Gastroesophageal sphincter (tissue), 4 donors: ENCODE measurements around the gene CDKN2AIP. TPM values are rescaled to one million over a fixed set of nuclear protein-coding genes. Genes with fewer than 3 reads are reported as not detected.

Experiments used
- ATAC-seq: fragments of 150-250 bp; one replicate; pipeline ENCODE4 v1.9.1; 2016; ENCODE audit warnings: mild to moderate bottlenecking, moderate library complexity
- H3K27ac ChIP-seq, 4 donors: fragments of 200-600 bp; sonication (generic) in 3 of 4; 1 replicate in 3 of 4; 2 replicates in 1 of 4; pipeline ENCODE4 v1.5.1; 2016 to 2019
- H3K27me3 ChIP-seq: fragments of 200-600 bp; sonication (generic); one replicate; pipeline ENCODE4 v1.5.1; 2019
- H3K36me3 ChIP-seq, 2 donors: fragments of 200-600 bp; sonication (generic); one replicate each; pipeline ENCODE4 v1.5.1; 2019; ENCODE audit warnings: control low read depth in 1 of 2
- H3K4me1 ChIP-seq, 3 donors: fragments of 200-600 bp; sonication (generic); 1 replicate in 2 of 3; 2 replicates in 1 of 3; pipeline ENCODE4 v1.5.1; 2016 to 2019; ENCODE audit warnings: control low read depth in 2 of 3
- H3K4me3 ChIP-seq, 2 donors: fragments of 200-600 bp; sonication (generic); one replicate each; pipeline ENCODE4 v1.5.1; 2019; ENCODE audit warnings: mild to moderate bottlenecking in 1 of 2, moderate library complexity in 1 of 2
- H3K9me3 ChIP-seq, 3 donors: fragments of 200-600 bp; sonication (generic); one replicate each; pipeline ENCODE4 v1.5.1; 2017 to 2019; ENCODE audit warnings: control low read depth in 2 of 3
- CTCF ChIP-seq, 4 experiments: fragments of 200-600 bp in 2 of 4; fragments of 450-650 bp in 2 of 4; sonication (generic) in 1 of 4; IDR thresholded peaks; one replicate each; pipeline ENCODE4 v1.5.1; 2017 to 2019; ENCODE audit warnings: antibody characterized with exemption in 4 of 4, mild to moderate bottlenecking in 2 of 4, moderate library complexity in 2 of 4
- EP300 ChIP-seq: sonication (generic); formaldehyde crosslinking; IDR thresholded peaks from one replicate; pipeline ENCODE4 v1.6.1; 2017; ENCODE audit warnings: antibody characterized with exemption, mild to moderate bottlenecking
- POLR2A ChIP-seq, 2 donors: fragments of 450-650 bp; IDR thresholded peaks; one replicate each; pipeline ENCODE4 v1.6.1; 2017; ENCODE audit warnings: antibody characterized with exemption in 2 of 2, mild to moderate bottlenecking in 2 of 2, moderate library complexity in 1 of 2
- POLR2AphosphoS5 ChIP-seq: sonication (generic); formaldehyde crosslinking; IDR thresholded peaks from one replicate; pipeline ENCODE4 v1.6.1; 2017; ENCODE audit warnings: antibody characterized with exemption
- WGBS, 2 donors: methylation state at CpG; one replicate each; pipeline ENCODE4 v1.1.5; 2018; ENCODE audit warnings: low coverage in 1 of 2; 5-methylcytosine and 5-hydroxymethylcytosine counted together
- total RNA-seq, 4 donors: library from RNA; depleted of rRNA; stranded (reverse); fragments of >200 nt; gene quantifications; one replicate each; pipeline ENCODE4 v1.1.0, GENCODE V29; 2016

CDKN2AIP gene
- total RNA-seq, 4 donors from 2014 or later = 25.5 to 31.6 (median 28.9) TPM

GRCh38 chr4:183437452-183437851 lies 7.0 kb upstream of the CDKN2AIP start:
- Histone ChIP-seq H3K9me3 (no peaks in the 10 kb centered on the region), H3K4me3 (no peak overlapping the region), H3K27ac (no peak overlapping the region), H3K4me1 (peaks cover 0 to 6% (median 0%) of the 10 kb centered on the region in 3 donors), H3K36me3 (no peaks in the 10 kb centered on the region), H3K27me3 (no peaks in the 10 kb centered on the region)
- ATAC-seq = no peak
- 100% methylated on average over 1 of the region's 1 CpG for WGBS, 2 donors
- TF ChIP-seq POLR2AphosphoS5 (no peak), EP300 (no peak), CTCF (IDR thresholded peaks at IDR 0.05) (no peak), POLR2A (IDR thresholded peaks at IDR 0.05) (no peak)

- Histone ChIP-seq H3K9me3 (no peaks in the 10 kb centered on the region), H3K27me3 (no peaks in the 10 kb centered on the region), H3K4me1 (peaks cover 0 to 17% (median 0%) of the 10 kb centered on the region in 3 donors), H3K36me3 (no peaks in the 10 kb centered on the region), H3K27ac (no peak overlapping the region), H3K4me3 (no peak overlapping the region)
- TF ChIP-seq POLR2AphosphoS5 (peak; percentile 8), CTCF (IDR thresholded peaks at IDR 0.05) (no peak)
- no peak for ATAC-seq
- 43 to 73% methylated on average over 7 of the region's 7 CpGs for WGBS, 2 donors
Observed at GRCh38 chr4:183438458-183439113, 5.8 kb upstream of the CDKN2AIP start.

- H3K27ac ChIP-seq = no peak overlapping the region
- H3K9me3 ChIP-seq = no peaks in the 10 kb centered on the region
- no peak for ATAC-seq
- TF ChIP-seq CTCF (IDR thresholded peaks at IDR 0.05) (no peak), EP300 (no peak), POLR2AphosphoS5 (no peak), POLR2A (IDR thresholded peaks at IDR 0.05) (no peak)
- peaks cover 2 to 5% of the 10 kb centered on the region in 2 donors for H3K36me3 ChIP-seq
- no peak overlapping the region for H3K4me3 ChIP-seq
- WGBS, 2 donors = 71 to 83% methylated on average over 1 of the region's 1 CpG
- peaks cover 6 to 27% (median 9%) of the 10 kb centered on the region in 3 donors for H3K4me1 ChIP-seq
- H3K27me3 ChIP-seq = no peaks in the 10 kb centered on the region
Observed at GRCh38 chr4:183441276-183441675, 3.2 kb upstream of the CDKN2AIP start.

- Histone ChIP-seq H3K27ac (peak overlapping the region; percentile 97 to 99 (median 98)), H3K4me3 (peak overlapping the region; percentile 50 to 90), H3K36me3 (peaks cover 7 to 29% of the 10 kb centered on the region in 2 donors), H3K27me3 (no peaks in the 10 kb centered on the region), H3K9me3 (no peaks in the 10 kb centered on the region), H3K4me1 (peaks cover 9 to 52% (median 14%) of the 10 kb centered on the region in 3 donors)
- TF ChIP-seq POLR2AphosphoS5 = no peak
- TF ChIP-seq EP300 = no peak
- TF ChIP-seq POLR2A (IDR thresholded peaks at IDR 0.05) = no peak
- TF ChIP-seq CTCF (IDR thresholded peaks at IDR 0.05) = no peak
- ATAC-seq = peak; percentile 34
- WGBS, 2 donors = 2 to 7% methylated on average over 5 to 7 of the region's 30 CpGs
Observed at GRCh38 chr4:183443655-183444213, 702 bp upstream of the CDKN2AIP start.

- H3K9me3 ChIP-seq = no peaks in the 10 kb centered on the region
- H3K27me3 ChIP-seq = no peaks in the 10 kb centered on the region
- 0% methylated on average over 8 of the region's 26 CpGs; no CpG with 5 or more reads in 1 of the 2 donors for WGBS, 2 donors
- H3K4me1 ChIP-seq = peaks cover 9 to 65% (median 14%) of the 10 kb centered on the region in 3 donors
- H3K27ac ChIP-seq = peak overlapping the region; percentile 97 to 99 (median 98)
- peaks cover 7 to 38% of the 10 kb centered on the region in 2 donors for H3K36me3 ChIP-seq
- TF ChIP-seq EP300 = no peak
- TF ChIP-seq CTCF (IDR thresholded peaks at IDR 0.05) = no peak
- TF ChIP-seq POLR2AphosphoS5 = no peak
- no peak for TF ChIP-seq POLR2A (IDR thresholded peaks at IDR 0.05)
- peak; percentile 4 for ATAC-seq
- peak overlapping the region; percentile 50 to 90 for H3K4me3 ChIP-seq
Observed at GRCh38 chr4:183445097-183445428, 627 bp downstream of the CDKN2AIP start.
